ENCODE measurements around the gene STK32B. TPM values are rescaled to one million over a fixed set of nuclear protein-coding genes. Genes with fewer than 3 reads are reported as not detected.

STK32B gene
- total and polyA plus RNA-seq, 4 donors = 0.02 to 0.28 (median 0.08) TPM; not detected in 1

GRCh38 chr4:5374592-5374991 lies 323.3 kb downstream of the STK32B start:
- no peak for DNase-seq (ENCODE audit: low spot score)
- WGBS = 71% methylated on average over 7 of the region's 7 CpGs
- Histone ChIP-seq H3K9me3 (ENCODE audit: control insufficient read depth in 4 of 4, low read length in 3 of 4) (peaks cover 0 to 5% (median 0%) of the 10 kb centered on the region in 4 donors), H3K27ac (ENCODE audit: low read depth in 1 of 2, low read length in 2 of 2) (no peak overlapping the region), H3K4me3 (ENCODE audit: low read depth in 1 of 3, low read length in 3 of 3) (no peak overlapping the region), H3K36me3 (ENCODE audit: control insufficient read depth in 4 of 4, insufficient read depth in 3 of 4, low read depth in 1 of 4, low read length in 3 of 4) (no peaks in the 10 kb centered on the region), H3K27me3 (ENCODE audit: control insufficient read depth in 4 of 4, insufficient read depth in 4 of 4, low read length in 3 of 4) (peaks cover 0 to 2% (median under 1%) of the 10 kb centered on the region in 4 donors), H3K9ac (ENCODE audit: low read depth in 1 of 2, low read length in 2 of 2) (no peak overlapping the region), H3K4me1 (ENCODE audit: control insufficient read depth in 4 of 4, insufficient read depth in 4 of 4, low read length in 3 of 4) (no peaks in the 10 kb centered on the region)
- TF ChIP-seq, protein P1, sequence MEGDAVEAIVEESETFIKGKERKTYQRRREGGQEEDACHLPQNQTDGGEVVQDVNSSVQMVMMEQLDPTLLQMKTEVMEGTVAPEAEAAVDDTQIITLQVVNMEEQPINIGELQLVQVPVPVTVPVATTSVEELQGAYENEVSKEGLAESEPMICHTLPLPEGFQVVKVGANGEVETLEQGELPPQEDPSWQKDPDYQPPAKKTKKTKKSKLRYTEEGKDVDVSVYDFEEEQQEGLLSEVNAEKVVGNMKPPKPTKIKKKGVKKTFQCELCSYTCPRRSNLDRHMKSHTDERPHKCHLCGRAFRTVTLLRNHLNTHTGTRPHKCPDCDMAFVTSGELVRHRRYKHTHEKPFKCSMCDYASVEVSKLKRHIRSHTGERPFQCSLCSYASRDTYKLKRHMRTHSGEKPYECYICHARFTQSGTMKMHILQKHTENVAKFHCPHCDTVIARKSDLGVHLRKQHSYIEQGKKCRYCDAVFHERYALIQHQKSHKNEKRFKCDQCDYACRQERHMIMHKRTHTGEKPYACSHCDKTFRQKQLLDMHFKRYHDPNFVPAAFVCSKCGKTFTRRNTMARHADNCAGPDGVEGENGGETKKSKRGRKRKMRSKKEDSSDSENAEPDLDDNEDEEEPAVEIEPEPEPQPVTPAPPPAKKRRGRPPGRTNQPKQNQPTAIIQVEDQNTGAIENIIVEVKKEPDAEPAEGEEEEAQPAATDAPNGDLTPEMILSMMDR (IDR thresholded peaks at IDR 0.05; ENCODE audit: low read depth, low read length, missing input control) = no peak
- TF ChIP-seq FOXA1 (IDR thresholded peaks at IDR 0.05) (no peak), TAF1 (conservative IDR thresholded peaks at IDR 0.05) (no peak), YY1 (IDR thresholded peaks at IDR 0.05) (no peak), JUND (IDR thresholded peaks at IDR 0.05) (no peak), RXRA (IDR thresholded peaks at IDR 0.05) (no peak), RAD21 (IDR thresholded peaks at IDR 0.05) (no peak)

GRCh38 chr4:5374994-5375393 lies 323.7 kb downstream of the STK32B start:
- H3K4me1 ChIP-seq (ENCODE audit: control insufficient read depth in 4 of 4, insufficient read depth in 4 of 4, low read length in 3 of 4) = no peaks in the 10 kb centered on the region
- no peak overlapping the region for H3K27ac ChIP-seq (ENCODE audit: low read depth in 1 of 2, low read length in 2 of 2)
- no peak for DNase-seq (ENCODE audit: low spot score)
- H3K4me3 ChIP-seq (ENCODE audit: low read depth in 1 of 3, low read length in 3 of 3) = no peak overlapping the region
- H3K27me3 ChIP-seq (ENCODE audit: control insufficient read depth in 4 of 4, insufficient read depth in 4 of 4, low read length in 3 of 4) = peaks cover 0 to 2% (median under 1%) of the 10 kb centered on the region in 4 donors
- H3K9me3 ChIP-seq (ENCODE audit: control insufficient read depth in 4 of 4, low read length in 3 of 4) = peaks cover 0 to 5% (median 0%) of the 10 kb centered on the region in 4 donors
- TF ChIP-seq, protein P1 (IDR thresholded peaks at IDR 0.05; ENCODE audit: low read depth, low read length, missing input control) = no peak
- TF ChIP-seq GABPA (IDR thresholded peaks at IDR 0.05 in 1 of 2, conservative IDR thresholded peaks at IDR 0.05 in 1 of 2) = no peak
- TF ChIP-seq, protein P2, sequence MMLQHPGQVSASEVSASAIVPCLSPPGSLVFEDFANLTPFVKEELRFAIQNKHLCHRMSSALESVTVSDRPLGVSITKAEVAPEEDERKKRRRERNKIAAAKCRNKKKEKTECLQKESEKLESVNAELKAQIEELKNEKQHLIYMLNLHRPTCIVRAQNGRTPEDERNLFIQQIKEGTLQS (IDR thresholded peaks at IDR 0.05) = no peak
- no peak for TF ChIP-seq MAX (IDR thresholded peaks at IDR 0.05)
- no peak for TF ChIP-seq HNF4G (IDR thresholded peaks at IDR 0.05)
- no peak for TF ChIP-seq RAD21 (IDR thresholded peaks at IDR 0.05)
- TF ChIP-seq NR2F2 (IDR thresholded peaks at IDR 0.05) = no peak
- no peak for TF ChIP-seq REST (IDR thresholded peaks at IDR 0.05)
- no peak for TF ChIP-seq JUND (IDR thresholded peaks at IDR 0.05)
- TF ChIP-seq FOXA2 (IDR thresholded peaks at IDR 0.05) = no peak
- no peak for TF ChIP-seq RXRA (IDR thresholded peaks at IDR 0.05)
- no peak for TF ChIP-seq HNF4A (conservative IDR thresholded peaks at IDR 0.05)
- no peak for TF ChIP-seq FOXA1 (IDR thresholded peaks at IDR 0.05)
- TF ChIP-seq SP1 (IDR thresholded peaks at IDR 0.05) = no peak
- no peak for TF ChIP-seq EGR1 (IDR thresholded peaks at IDR 0.05; ENCODE audit: low read depth in 2 of 2)
- TF ChIP-seq YY1 (IDR thresholded peaks at IDR 0.05) = no peak
- no peak overlapping the region for H3K9ac ChIP-seq (ENCODE audit: low read depth in 1 of 2, low read length in 2 of 2)
- no peaks in the 10 kb centered on the region for H3K36me3 ChIP-seq (ENCODE audit: control insufficient read depth in 4 of 4, insufficient read depth in 3 of 4, low read depth in 1 of 4, low read length in 3 of 4)
- 68% methylated on average over 6 of the region's 6 CpGs for WGBS

Measured in liver (tissue), 9 donors.